ENCODE results near the gene SIN3B. TPM values are rescaled to one million over a fixed set of nuclear protein-coding genes. Genes with fewer than 3 reads are reported as not detected.

Gene SIN3B
- total and polyA plus RNA-seq, 2 of the 13 experiments (the other 11 are each of a cell fraction or from before 2014, with no cell fraction given): 12.9 to 25.7 TPM

GRCh38 chr19:16837035-16837362 lies 7.8 kb downstream of the SIN3B start (continued):
- TF ChIP-seq, protein P1, sequence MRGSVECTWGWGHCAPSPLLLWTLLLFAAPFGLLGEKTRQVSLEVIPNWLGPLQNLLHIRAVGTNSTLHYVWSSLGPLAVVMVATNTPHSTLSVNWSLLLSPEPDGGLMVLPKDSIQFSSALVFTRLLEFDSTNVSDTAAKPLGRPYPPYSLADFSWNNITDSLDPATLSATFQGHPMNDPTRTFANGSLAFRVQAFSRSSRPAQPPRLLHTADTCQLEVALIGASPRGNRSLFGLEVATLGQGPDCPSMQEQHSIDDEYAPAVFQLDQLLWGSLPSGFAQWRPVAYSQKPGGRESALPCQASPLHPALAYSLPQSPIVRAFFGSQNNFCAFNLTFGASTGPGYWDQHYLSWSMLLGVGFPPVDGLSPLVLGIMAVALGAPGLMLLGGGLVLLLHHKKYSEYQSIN (CRISPR knock-in tag; IDR thresholded peaks at IDR 0.05; ENCODE audit: borderline replicate concordance): no peak
- TF ChIP-seq HDAC6 (IDR thresholded peaks at IDR 0.05; ENCODE audit: low read depth, low read length) (no peak), ZNF878 (CRISPR knock-in tag; IDR thresholded peaks at IDR 0.05) (no peak), TERF1 (CRISPR knock-in tag; IDR thresholded peaks at IDR 0.05) (no peak), IKZF4 (CRISPR knock-in tag; IDR thresholded peaks at IDR 0.05; ENCODE audit: borderline replicate concordance, low read depth, not compliant biosample characterization) (no peak), ZNF850 (CRISPR knock-in tag; conservative IDR thresholded peaks at IDR 0.05) (no peak), PCBP1 (IDR thresholded peaks at IDR 0.05; ENCODE audit: borderline replicate concordance, low read depth, low read length) (no peak), EEA1 (CRISPR knock-in tag; IDR thresholded peaks at IDR 0.05; ENCODE audit: borderline replicate concordance) (no peak)

GRCh38 chr19:16841391-16841926 lies 12.3 kb downstream of the SIN3B start:
- WGBS (ENCODE audit: low lambda C conversion rate): over 99% methylated on average over 9 of the region's 15 CpGs
- intact Hi-C loops (cut with micrococcal nuclease; ENCODE audit: unreplicated experiment) (no loop called here), in situ Hi-C loops (cut with HindIII; ENCODE audit: extremely low pct_ligation_motif_present, low pct_unique_long_range_greater_than_20kb) (no loop called here)
- Histone ChIP-seq H3K27ac (ENCODE audit: extremely low read length, insufficient read depth, low read length) (no peak overlapping the region), H3K79me2 (ENCODE audit: insufficient read depth, low read length) (no peaks in the 10 kb centered on the region), H3K9me3 (ENCODE audit: low read length) (no peaks in the 10 kb centered on the region), H3K36me3 (replicated peaks in 1 of 2; ENCODE audit: control insufficient read depth in 1 of 2, insufficient read depth in 2 of 2, low read length in 2 of 2) (peaks cover 20 to 80% of the 10 kb centered on the region in 2 experiments), H3K27me3 (ENCODE audit: control insufficient read depth in 1 of 2, insufficient read depth in 2 of 2, low read length in 2 of 2) (no peaks in the 10 kb centered on the region), H3K9ac (ENCODE audit: insufficient read depth, low read depth, low read length) (no peak overlapping the region), H3K4me3 (replicated peaks in 1 of 3; ENCODE audit: insufficient read depth in 1 of 3, low read depth in 2 of 3, low read length in 3 of 3) (no peak overlapping the region), H3K4me1 (ENCODE audit: insufficient read depth, low read length) (no peaks in the 10 kb centered on the region), H4K20me1 (ENCODE audit: insufficient read depth, low read length) (peaks cover 2% of the 10 kb centered on the region; the same call in 1 of the 2 replicates), H2AFZ (ENCODE audit: low read length) (no peak overlapping the region), H3K4me2 (ENCODE audit: low read depth, low read length) (no peak overlapping the region)
- no peak for ATAC-seq
- no peak for DNase-seq (ENCODE audit: low spot score)
- no peak for FAIRE-seq
- ChIA-PET CTCF (ENCODE audit: low intra/inter-chr PET ratio, low total read pairs) (no interaction called here), POLR2A (no interaction called here)
- no TSS peak for BruUV-seq (replicated peaks)
- no peak for TF ChIP-seq POLR2AphosphoS2 (IDR thresholded peaks at IDR 0.05; ENCODE audit: low read depth, low read length)
- no peak for TF ChIP-seq ZNF746 (CRISPR knock-in tag; IDR thresholded peaks at IDR 0.05)
- no peak for TF ChIP-seq MXD4 (CRISPR knock-in tag; IDR thresholded peaks at IDR 0.05)
- no peak for TF ChIP-seq NFE2L1 (CRISPR knock-in tag; IDR thresholded peaks at IDR 0.05; ENCODE audit: borderline replicate concordance)
- TF ChIP-seq, protein P2, sequence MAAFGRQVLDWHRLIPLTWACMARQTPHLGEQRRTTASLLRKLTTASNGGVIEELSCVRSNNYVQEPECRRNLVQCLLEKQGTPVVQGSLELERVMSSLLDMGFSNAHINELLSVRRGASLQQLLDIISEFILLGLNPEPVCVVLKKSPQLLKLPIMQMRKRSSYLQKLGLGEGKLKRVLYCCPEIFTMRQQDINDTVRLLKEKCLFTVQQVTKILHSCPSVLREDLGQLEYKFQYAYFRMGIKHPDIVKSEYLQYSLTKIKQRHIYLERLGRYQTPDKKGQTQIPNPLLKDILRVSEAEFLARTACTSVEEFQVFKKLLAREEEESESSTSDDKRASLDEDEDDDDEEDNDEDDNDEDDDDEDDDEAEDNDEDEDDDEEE (CRISPR knock-in tag; IDR thresholded peaks at IDR 0.05): no peak
- TF ChIP-seq HHEX (CRISPR knock-in tag; IDR thresholded peaks at IDR 0.05): no peak
- no peak for TF ChIP-seq BORCS8-MEF2B (CRISPR knock-in tag; IDR thresholded peaks at IDR 0.05)
- TF ChIP-seq ELF4 (CRISPR knock-in tag; IDR thresholded peaks at IDR 0.05; ENCODE audit: borderline replicate concordance): no peak
- TF ChIP-seq, protein P3, sequence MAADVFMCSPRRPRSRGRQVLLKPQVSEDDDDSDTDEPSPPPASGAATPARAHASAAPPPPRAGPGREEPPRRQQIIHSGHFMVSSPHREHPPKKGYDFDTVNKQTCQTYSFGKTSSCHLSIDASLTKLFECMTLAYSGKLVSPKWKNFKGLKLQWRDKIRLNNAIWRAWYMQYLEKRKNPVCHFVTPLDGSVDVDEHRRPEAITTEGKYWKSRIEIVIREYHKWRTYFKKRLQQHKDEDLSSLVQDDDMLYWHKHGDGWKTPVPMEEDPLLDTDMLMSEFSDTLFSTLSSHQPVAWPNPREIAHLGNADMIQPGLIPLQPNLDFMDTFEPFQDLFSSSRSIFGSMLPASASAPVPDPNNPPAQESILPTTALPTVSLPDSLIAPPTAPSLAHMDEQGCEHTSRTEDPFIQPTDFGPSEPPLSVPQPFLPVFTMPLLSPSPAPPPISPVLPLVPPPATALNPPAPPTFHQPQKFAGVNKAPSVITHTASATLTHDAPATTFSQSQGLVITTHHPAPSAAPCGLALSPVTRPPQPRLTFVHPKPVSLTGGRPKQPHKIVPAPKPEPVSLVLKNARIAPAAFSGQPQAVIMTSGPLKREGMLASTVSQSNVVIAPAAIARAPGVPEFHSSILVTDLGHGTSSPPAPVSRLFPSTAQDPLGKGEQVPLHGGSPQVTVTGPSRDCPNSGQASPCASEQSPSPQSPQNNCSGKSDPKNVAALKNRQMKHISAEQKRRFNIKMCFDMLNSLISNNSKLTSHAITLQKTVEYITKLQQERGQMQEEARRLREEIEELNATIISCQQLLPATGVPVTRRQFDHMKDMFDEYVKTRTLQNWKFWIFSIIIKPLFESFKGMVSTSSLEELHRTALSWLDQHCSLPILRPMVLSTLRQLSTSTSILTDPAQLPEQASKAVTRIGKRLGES (CRISPR knock-in tag; IDR thresholded peaks at IDR 0.05; ENCODE audit: borderline replicate concordance): no peak
- no peak for TF ChIP-seq ZNF615 (CRISPR knock-in tag; IDR thresholded peaks at IDR 0.05; ENCODE audit: borderline replicate concordance)
- no peak for TF ChIP-seq ZNF3 (CRISPR knock-in tag; IDR thresholded peaks at IDR 0.05)
